HT1080 (cell line): ENCODE data around the gene STX8. TPM values are rescaled to one million over a fixed set of nuclear protein-coding genes. Genes with fewer than 3 reads are reported as not detected.
"Not testable (repeated sequence)": the region's sequence is repeated elsewhere in the genome, so short reads cannot be mapped to it uniquely, and the experiment has no call there.

Experiments
- DNase-seq: peaks from one replicate; pipeline ENCODE4 v3.0.0-alpha.2; 2015; ENCODE audit warnings: low read depth
- total RNA-seq: library from RNA; depleted of rRNA; stranded (reverse); fragments of >200 nt; shearing (Covaris generic); gene quantifications from 2 replicates; pipeline ENCODE4 v1.2.3, GENCODE V29; 2014

STX8 gene
- total RNA-seq, 1 experiment from 2014 or later = 32.7 TPM

- DNase-seq = no peak
Measured at GRCh38 chr17:9268546-9268945, 307.1 kb downstream of the STX8 start.

GRCh38 chr17:9266697-9267117, 308.9 kb downstream of the STX8 start:
- no peak for DNase-seq

- no peak for DNase-seq
Measured at GRCh38 chr17:9266031-9266680, 309.5 kb downstream of the STX8 start.

- DNase-seq = no peak
Measured at GRCh38 chr17:9261081-9262012, 314.3 kb downstream of the STX8 start.

- no peak for DNase-seq
Measured at GRCh38 chr17:9259419-9259818, 316.2 kb downstream of the STX8 start.

- DNase-seq = peak; percentile 51
Measured at GRCh38 chr17:9258115-9259015, 317.3 kb downstream of the STX8 start.

- DNase-seq = not testable (repeated sequence)
Measured at GRCh38 chr17:9257630-9257965, 318.0 kb downstream of the STX8 start.

GRCh38 chr17:9256751-9257629, 318.6 kb downstream of the STX8 start:
- DNase-seq = no peak

GRCh38 chr17:9256361-9256750, 319.3 kb downstream of the STX8 start:
- DNase-seq = no peak

GRCh38 chr17:9255833-9256232, 319.8 kb downstream of the STX8 start:
- DNase-seq = no peak

GRCh38 chr17:9254841-9255240, 320.8 kb downstream of the STX8 start:
- no peak for DNase-seq

- no peak for DNase-seq
Measured at GRCh38 chr17:9253308-9253707, 322.3 kb downstream of the STX8 start.

GRCh38 chr17:9251273-9251672, 324.3 kb downstream of the STX8 start:
- no peak for DNase-seq

- no peak for DNase-seq
Measured at GRCh38 chr17:9249245-9249953, 326.2 kb downstream of the STX8 start.

- no peak for DNase-seq
Measured at GRCh38 chr17:9247401-9247938, 328.1 kb downstream of the STX8 start.

GRCh38 chr17:9244066-9245052, 331.3 kb downstream of the STX8 start:
- DNase-seq = no peak

GRCh38 chr17:9242983-9243382, 332.6 kb downstream of the STX8 start:
- DNase-seq = no peak

GRCh38 chr17:9242497-9242881, 333.1 kb downstream of the STX8 start:
- no peak for DNase-seq
